Activated naive CD4-positive, alpha-beta T cell treated with anti-CD3 and anti-CD28 coated beads, Interleukin-2, amount 50 U/mL, for 24 hours (primary cell): Measurements from ENCODE around the gene ARHGEF40.

Experiments used
- H3K27ac Mint-ChIP-seq: one replicate; pipeline ENCODE4 v1.8.0; 2021; ENCODE audit warnings: mild to moderate bottlenecking, mixed read lengths
- H3K27me3 Mint-ChIP-seq: one replicate; pipeline ENCODE4 v1.8.0; 2021; ENCODE audit warnings: mixed read lengths
- H3K36me3 Mint-ChIP-seq: one replicate; pipeline ENCODE4 v1.8.0; 2021; ENCODE audit warnings: mixed read lengths
- H3K4me1 Mint-ChIP-seq: one replicate; pipeline ENCODE4 v1.8.0; 2021; ENCODE audit warnings: mixed read lengths
- H3K4me3 Mint-ChIP-seq: one replicate; pipeline ENCODE4 v1.8.0; 2021; ENCODE audit warnings: mild to moderate bottlenecking, mixed read lengths
- H3K9me3 Mint-ChIP-seq: one replicate; pipeline ENCODE4 v1.8.0; 2021; ENCODE audit warnings: mixed read lengths

Gene ARHGEF40

DNA sequence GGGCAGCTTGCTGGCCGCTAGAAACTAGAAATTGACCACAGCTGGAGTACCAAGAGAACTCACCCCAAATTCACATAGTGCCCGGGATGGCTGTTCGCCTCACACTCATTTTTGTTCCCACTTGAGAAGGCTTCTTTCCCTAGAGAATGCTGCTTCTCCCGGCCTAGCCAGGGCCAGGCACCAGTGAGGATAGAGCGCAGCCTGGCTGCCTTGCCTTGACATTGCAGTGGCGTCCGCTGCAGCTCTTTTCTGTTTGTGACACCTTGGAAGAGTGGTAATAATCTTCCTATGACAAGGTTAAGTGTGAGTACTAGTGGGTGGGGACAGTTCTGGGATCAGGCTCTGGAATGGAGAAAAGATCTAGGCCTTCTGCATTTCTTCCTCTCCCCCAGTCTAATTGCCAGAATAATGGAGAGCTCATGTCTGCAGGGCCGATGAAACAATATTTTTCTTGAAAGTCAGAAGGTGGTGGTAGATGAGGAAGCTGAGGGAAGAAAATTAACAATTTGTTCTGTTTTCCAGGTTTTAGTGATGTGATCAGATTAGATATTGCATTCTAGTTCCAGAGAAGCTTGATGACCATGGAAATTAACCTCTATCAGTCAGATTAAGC, 34.5 kb downstream of the ARHGEF40 start:
- Mint-ChIP-seq H3K4me1 (peaks cover 20% of the 10 kb centered on the region), H3K36me3 (no peaks in the 10 kb centered on the region), H3K27me3 (no peaks in the 10 kb centered on the region), H3K27ac (peak overlapping the region; percentile 53), H3K4me3 (peak overlapping the region; percentile 84), H3K9me3 (no peaks in the 10 kb centered on the region)

DNA sequence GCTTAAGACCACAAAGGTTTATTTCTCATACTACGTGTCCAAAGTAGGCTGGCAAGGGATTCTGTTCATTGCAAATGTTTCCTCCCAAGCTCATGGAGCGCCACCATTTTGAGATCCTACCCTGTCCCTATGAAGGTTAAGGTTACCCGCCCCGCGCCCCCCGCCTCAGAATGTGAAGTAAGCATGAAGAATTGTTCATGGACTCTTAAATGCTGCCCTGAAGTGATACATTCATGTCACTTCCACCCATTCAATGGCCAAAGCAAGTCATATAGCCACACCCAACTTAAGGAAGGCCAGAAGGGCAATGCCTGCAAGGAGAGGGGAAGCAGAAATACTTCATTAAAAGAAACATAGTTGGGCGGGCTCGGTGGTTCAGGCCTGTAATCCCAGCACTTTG, 35.0 kb downstream of the ARHGEF40 start:
- no peak overlapping the region for H3K4me3 Mint-ChIP-seq
- peaks cover 20% of the 10 kb centered on the region for H3K4me1 Mint-ChIP-seq
- no peak overlapping the region for H3K27ac Mint-ChIP-seq
- no peaks in the 10 kb centered on the region for H3K36me3 Mint-ChIP-seq
- no peaks in the 10 kb centered on the region for H3K27me3 Mint-ChIP-seq
- H3K9me3 Mint-ChIP-seq: no peaks in the 10 kb centered on the region

DNA sequence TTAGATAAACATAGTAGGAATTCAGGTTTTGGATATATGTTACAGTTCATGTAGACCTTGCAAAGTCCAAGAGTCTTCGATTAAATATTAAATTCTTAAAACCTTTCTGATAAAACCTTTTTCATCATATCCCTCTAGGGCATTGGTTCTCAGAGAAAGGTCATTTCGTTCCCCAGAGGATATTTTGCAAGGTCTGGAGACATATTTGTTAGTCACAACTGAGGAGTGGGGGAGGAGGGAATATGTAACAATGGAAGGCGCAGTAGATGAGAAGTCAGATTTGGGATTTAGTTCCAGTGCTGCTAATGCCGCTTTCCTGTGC, 36.0 kb downstream of the ARHGEF40 start:
- H3K4me3 Mint-ChIP-seq: no peak overlapping the region
- peaks cover 20% of the 10 kb centered on the region for H3K4me1 Mint-ChIP-seq
- H3K36me3 Mint-ChIP-seq: no peaks in the 10 kb centered on the region
- H3K9me3 Mint-ChIP-seq: no peaks in the 10 kb centered on the region
- H3K27me3 Mint-ChIP-seq: no peaks in the 10 kb centered on the region
- H3K27ac Mint-ChIP-seq: no peak overlapping the region

DNA sequence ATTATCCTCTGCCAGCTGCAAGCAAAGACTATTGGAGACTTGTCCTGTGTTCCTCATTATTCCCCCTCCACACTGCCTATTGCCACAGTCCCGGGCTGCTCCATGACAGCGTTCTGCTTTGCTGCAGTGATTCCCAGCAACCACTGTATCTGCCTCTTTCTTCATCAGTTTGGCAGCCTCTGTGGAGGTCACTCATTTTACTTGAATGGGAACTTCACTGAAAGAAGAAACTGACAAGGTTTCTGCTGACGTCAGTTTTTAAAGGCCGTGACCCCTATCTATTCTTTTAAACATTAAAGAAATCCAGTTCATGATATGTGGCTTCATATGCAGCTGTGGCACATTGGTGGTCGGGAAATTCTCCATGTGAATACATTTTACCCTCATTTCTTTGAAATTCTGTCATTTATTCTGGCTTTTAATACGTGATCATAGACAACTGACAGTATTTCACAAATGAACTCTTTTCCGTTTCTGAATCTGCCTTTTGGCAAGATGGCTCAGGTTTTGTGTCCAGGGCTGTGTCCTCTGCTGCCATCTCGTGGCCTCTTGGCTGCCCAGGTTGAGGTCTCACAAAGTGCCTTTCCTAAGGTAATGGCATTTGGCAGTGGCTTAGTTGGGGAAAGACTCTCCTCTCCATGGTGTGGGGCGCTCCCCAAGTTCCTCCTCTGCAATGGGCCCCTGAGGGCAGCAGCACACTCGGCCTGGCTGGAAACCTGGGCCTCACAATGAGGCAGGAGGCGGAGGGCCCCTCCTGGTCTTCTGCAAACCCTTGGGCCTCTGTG, 36.6 kb downstream of the ARHGEF40 start:
- Mint-ChIP-seq H3K4me3 (peak overlapping the region; percentile 38), H3K27ac (no peak overlapping the region), H3K36me3 (no peaks in the 10 kb centered on the region), H3K4me1 (peaks cover 20% of the 10 kb centered on the region), H3K9me3 (no peaks in the 10 kb centered on the region), H3K27me3 (no peaks in the 10 kb centered on the region)

DNA sequence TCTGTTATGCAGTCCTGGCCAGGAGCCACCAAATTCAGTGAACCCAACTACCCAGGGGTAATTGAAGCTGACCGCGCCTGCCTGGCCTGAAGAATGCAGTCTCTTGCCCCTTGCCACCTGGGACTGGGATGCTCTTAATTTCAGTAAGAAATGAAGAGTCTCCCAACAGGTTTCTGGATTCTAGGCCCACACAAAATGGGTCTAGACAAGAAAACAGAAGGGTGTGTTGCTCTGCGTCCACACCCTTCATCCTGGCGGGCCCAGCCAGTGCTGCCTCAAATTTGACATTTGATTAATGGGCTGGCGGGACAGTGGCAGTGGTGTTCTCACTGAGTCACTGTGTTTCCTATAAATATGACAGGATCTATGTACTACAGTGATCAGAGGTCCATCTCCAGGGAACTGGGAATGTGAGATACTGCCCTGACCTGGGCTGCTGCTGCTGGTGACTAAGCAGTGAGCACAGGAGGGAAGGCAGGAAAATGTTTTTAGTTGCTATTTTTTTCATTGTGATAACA, 37.2 kb downstream of the ARHGEF40 start:
- H3K27ac Mint-ChIP-seq: no peak overlapping the region

DNA sequence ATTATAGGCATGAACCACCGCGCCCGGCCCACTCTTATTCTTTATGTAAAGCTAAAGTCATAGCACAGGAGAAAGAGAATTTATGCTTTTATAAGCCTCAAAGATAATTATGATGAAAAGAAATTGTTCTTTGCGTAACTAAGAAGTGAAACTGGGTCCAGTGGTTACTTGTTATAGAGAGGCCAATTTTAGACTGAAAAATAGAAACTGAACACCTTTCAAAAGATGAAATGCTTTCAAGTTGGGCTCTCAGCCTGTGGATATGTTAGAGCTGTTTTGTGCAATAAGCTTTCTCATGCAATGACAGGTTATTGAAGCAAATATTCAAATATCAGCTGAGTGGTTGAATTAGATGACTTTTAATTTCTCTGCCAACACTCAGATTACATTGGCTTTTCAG, 38.7 kb downstream of the ARHGEF40 start:
- Mint-ChIP-seq H3K27ac (no peak overlapping the region), H3K9me3 (no peaks in the 10 kb centered on the region), H3K4me3 (no peak overlapping the region), H3K4me1 (peaks cover 11% of the 10 kb centered on the region), H3K36me3 (no peaks in the 10 kb centered on the region), H3K27me3 (no peaks in the 10 kb centered on the region)

More for the DNA sequence above, 37.2 kb downstream of the ARHGEF40 start:
- Mint-ChIP-seq H3K4me1 (peaks cover 20% of the 10 kb centered on the region), H3K27me3 (no peaks in the 10 kb centered on the region), H3K9me3 (no peaks in the 10 kb centered on the region), H3K36me3 (no peaks in the 10 kb centered on the region), H3K4me3 (no peak overlapping the region)

DNA sequence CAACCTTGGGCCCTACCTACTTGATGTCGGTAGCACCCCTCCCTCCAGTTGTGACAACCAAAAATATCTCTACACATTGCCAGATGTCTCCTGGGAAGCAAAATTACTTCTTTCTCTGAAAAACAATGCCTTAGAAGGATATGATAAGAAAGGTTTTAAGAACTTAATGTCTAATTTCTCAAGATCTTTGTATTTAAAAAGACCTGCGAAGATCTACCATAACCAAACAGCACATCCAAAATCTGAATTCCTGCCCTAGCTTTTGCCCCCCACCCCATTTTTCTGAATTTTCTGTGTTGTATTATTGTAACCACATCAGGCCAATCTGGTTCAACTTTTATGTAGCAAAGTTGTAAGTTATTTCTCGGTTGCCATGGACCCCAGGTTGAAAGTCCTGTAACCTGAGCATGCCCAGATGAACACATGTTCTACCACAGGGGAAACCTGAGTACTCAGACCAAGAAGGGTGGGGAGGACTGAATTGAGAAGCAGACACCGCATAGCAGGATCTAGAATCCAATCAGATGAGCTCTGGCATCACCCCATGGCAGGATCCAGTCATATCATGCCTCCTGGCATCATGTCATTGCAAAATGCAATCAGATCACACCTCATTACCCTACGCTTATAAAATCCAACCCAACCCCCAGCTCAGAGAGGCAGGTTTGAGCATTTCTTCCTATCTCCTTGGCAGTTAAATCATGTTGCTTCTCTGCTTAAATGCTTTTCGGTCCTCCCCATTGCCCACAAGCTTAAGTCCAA, 39.5 kb downstream of the ARHGEF40 start:
- Mint-ChIP-seq H3K9me3 (no peaks in the 10 kb centered on the region), H3K4me3 (no peak overlapping the region), H3K27ac (no peak overlapping the region), H3K27me3 (no peaks in the 10 kb centered on the region), H3K4me1 (peaks cover 9% of the 10 kb centered on the region), H3K36me3 (no peaks in the 10 kb centered on the region)

DNA sequence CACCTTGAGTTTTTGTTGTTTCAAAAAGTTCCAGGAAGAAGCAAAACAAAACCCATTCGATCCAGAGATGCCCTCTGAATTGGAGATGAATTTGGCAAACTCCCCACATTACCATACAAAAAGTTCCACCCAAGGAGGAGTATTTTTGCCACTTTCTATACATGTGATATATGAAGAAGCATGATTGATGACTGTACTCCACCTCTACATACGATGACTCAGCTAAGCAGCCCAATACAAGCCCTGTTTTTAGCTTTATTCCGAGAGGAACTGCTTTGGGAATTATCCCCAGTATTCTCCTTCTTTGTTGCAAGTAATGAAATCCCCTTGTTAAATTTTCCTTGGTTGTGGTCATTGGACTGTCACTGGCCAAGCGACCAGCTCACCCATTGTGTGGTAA, 42.2 kb downstream of the ARHGEF40 start:
- H3K36me3 Mint-ChIP-seq: no peaks in the 10 kb centered on the region

DNA sequence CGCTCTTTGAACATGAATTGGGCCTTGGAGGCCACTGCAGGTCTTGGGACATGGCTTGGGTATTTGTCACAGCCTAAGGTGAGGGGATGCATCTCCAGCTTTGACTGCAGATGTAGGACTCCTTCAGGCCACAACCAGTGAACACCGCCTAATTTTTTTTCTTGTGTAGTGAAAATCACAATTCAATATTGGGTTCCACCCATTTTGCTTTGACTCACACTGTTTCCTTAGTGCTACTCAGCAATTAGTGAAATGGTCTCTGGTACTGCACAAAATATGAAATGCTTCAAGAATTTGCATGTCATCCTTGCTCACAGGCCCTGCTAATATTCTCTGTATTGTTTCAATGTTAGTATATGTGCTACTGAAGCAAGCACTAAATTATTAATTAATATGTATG, 43.3 kb downstream of the ARHGEF40 start:
- H3K9me3 Mint-ChIP-seq: no peaks in the 10 kb centered on the region

More for the DNA sequence above, 42.2 kb downstream of the ARHGEF40 start:
- Mint-ChIP-seq H3K9me3 (no peaks in the 10 kb centered on the region), H3K27ac (no peak overlapping the region), H3K4me3 (no peak overlapping the region), H3K4me1 (no peaks in the 10 kb centered on the region), H3K27me3 (no peaks in the 10 kb centered on the region)

DNA sequence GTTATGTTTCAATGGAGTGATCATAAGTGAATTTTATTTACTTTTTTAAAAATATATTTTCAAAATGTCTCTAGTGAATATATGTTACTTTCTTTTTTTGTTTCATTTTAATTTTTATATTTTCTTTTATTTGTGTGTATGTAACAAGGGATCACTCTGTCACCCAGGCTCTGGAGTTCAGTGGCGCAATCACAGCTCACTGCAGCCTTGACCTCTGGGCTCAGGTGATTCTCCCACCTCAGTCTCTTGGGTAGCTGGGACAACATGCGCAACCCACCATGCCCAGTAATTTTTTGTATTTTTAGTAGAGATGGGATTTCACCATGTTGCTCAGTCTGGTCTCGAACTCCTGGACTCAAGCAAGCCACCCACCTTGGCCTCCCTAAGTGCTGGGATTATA, 48.8 kb downstream of the ARHGEF40 start:
- H3K9me3 Mint-ChIP-seq: no peaks in the 10 kb centered on the region
- peaks cover 2% of the 10 kb centered on the region for H3K27me3 Mint-ChIP-seq
- H3K4me1 Mint-ChIP-seq: no peaks in the 10 kb centered on the region
- H3K4me3 Mint-ChIP-seq: no peak overlapping the region
- no peaks in the 10 kb centered on the region for H3K36me3 Mint-ChIP-seq
- H3K27ac Mint-ChIP-seq: no peak overlapping the region

More for the DNA sequence above, 43.3 kb downstream of the ARHGEF40 start:
- no peaks in the 10 kb centered on the region for H3K27me3 Mint-ChIP-seq
- H3K27ac Mint-ChIP-seq: no peak overlapping the region
- H3K36me3 Mint-ChIP-seq: no peaks in the 10 kb centered on the region
- H3K4me1 Mint-ChIP-seq: no peaks in the 10 kb centered on the region
- H3K4me3 Mint-ChIP-seq: no peak overlapping the region

DNA sequence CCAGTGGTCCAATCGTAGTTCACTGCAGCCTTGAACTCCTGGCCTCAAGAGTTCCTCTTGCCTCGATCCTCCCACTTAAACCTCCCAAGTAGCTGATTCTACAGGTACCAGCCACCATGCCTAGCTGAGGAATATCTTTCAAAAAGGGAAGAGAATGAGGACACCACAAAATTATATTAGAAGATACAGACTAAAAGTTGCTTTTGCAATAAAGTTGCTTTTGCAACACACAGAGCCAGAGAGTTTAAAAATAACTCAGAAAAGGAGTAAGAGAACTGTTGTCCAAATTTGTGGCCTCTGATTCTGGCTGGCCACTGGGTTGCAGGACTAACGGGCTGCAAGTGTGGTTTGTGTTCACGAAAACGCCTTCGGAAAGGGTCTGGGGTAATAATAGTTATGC, 50.6 kb downstream of the ARHGEF40 start:
- H3K4me1 Mint-ChIP-seq: no peaks in the 10 kb centered on the region
- H3K27ac Mint-ChIP-seq: no peak overlapping the region
- no peaks in the 10 kb centered on the region for H3K36me3 Mint-ChIP-seq
- peaks cover 2% of the 10 kb centered on the region for H3K27me3 Mint-ChIP-seq
- no peaks in the 10 kb centered on the region for H3K9me3 Mint-ChIP-seq
- H3K4me3 Mint-ChIP-seq: no peak overlapping the region

DNA sequence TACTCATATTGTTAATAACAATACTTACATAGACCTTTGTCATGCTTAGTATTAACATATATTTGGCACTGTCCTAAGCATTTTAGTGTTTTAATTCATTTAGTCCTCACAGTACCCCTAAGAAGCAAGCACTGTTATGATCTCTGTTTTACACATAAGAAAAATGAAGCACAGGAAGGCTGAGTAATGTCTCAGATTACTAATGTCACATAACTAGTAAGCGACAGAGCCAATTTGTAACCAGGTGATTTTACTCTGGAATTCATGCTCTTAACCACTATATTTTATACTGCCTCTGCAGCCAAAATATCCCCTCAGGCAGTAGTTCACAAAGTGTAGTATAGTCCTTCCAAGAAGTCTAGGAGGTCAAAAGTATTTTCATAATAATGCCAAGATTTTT, 51.0 kb downstream of the ARHGEF40 start:
- Mint-ChIP-seq H3K27ac (no peak overlapping the region), H3K4me1 (no peaks in the 10 kb centered on the region), H3K27me3 (peaks cover 2% of the 10 kb centered on the region), H3K4me3 (no peak overlapping the region), H3K36me3 (no peaks in the 10 kb centered on the region), H3K9me3 (no peaks in the 10 kb centered on the region)

DNA sequence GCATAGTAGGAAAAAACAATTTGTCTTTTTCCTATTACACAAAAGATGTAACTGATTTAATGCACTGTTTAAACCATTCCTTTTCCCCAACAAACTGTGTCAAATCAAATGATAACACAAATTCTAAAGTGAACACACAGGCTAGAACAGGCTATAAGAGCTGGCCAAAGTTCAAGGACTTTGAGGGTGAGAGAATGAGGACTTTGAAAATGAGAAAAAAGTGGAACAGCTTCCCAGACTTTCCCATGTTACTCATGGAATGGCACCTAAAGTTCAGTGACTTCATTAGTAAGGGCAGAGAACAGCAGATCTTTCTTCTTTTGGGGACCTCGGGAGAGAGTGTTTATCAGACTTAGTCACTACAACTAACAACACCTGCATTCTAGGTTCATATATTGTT, 53.3 kb downstream of the ARHGEF40 start:
- Mint-ChIP-seq H3K9me3 (no peaks in the 10 kb centered on the region), H3K36me3 (no peaks in the 10 kb centered on the region), H3K4me1 (no peaks in the 10 kb centered on the region), H3K4me3 (no peak overlapping the region), H3K27ac (no peak overlapping the region), H3K27me3 (peaks cover 2% of the 10 kb centered on the region)

DNA sequence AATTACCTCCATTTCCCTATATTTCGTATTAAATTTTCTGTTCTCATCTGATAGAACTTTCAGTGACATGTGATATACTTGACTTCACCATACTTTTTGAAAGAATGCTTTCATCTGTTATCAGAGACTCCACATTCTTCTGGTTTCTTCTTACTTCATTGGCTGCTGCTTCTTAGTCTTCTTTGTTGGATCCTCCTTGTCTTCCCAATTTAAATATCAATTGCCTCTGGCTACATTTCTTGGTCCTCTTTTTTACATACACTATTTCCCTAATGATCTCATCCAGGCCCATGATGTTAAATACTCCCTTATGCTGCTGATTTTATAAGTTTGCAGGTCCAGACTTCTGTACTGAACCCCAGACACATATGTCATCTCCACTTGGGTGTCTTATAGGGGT, 63.8 kb downstream of the ARHGEF40 start:
- Mint-ChIP-seq H3K36me3 (no peaks in the 10 kb centered on the region), H3K4me1 (no peaks in the 10 kb centered on the region), H3K4me3 (no peak overlapping the region), H3K27me3 (no peaks in the 10 kb centered on the region), H3K9me3 (no peaks in the 10 kb centered on the region), H3K27ac (no peak overlapping the region)

DNA sequence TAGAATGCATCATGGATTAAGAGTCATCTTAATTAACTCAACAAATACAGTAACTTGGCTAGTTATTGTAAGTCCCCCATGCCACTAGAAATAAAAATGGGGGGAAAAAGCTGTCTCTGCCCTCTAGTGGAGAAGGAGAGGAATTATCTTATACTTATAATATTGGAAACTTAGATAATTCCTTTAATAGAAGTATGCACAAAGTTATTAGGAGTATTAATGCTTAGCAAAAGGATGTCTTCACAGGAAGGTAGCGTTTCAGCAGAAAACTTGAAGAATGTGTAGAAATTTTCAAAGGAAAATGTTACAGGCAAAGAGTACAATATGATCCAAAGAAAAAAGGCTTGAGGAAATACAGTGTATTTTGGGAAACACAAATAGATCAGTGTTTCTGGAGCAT, 65.9 kb downstream of the ARHGEF40 start:
- Mint-ChIP-seq H3K9me3 (no peaks in the 10 kb centered on the region), H3K27me3 (no peaks in the 10 kb centered on the region), H3K4me1 (no peaks in the 10 kb centered on the region), H3K36me3 (no peaks in the 10 kb centered on the region), H3K27ac (no peak overlapping the region), H3K4me3 (no peak overlapping the region)
